OCI-LY1 (cell line): ENCODE results near the gene FYN.

Source experiments
- EZH2 ChIP-seq: fragments of 200-600 bp; sonication (generic), shearing (Covaris generic); IDR thresholded peaks from 2 replicates; pipeline ENCODE4 v1.8.0; 2017; ENCODE audit warnings: borderline replicate concordance, mixed run types, mild to moderate bottlenecking, antibody characterized with exemption, low read length, moderate library complexity, mixed read lengths
- TF ChIP-seq, protein P1 (sequence below): fragments of 200-600 bp; sonication (generic), shearing (Covaris generic); IDR thresholded peaks from 2 replicates; pipeline ENCODE4 v1.5.1; 2017; ENCODE audit warnings: mild to moderate bottlenecking, antibody characterized with exemption, low read length, moderate library complexity, mixed read lengths

DNA sequence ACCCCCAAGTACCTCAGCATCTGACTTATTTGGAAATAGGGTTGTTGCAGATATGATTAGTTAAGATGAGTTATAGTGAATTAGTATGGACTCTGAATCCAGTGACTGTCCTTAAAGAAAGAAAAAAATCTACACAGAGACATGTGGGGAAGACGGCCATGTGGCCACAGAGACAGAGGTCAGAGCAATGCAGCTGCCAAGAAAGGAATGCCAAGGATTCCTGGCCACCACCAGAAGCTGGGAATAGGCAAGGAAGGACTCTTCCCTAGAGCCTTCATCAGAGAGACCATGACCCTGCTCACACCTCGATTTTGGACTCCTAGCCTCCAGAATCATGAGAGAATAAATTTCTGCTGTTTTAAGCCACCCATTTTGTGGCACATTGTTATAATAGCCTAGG lies 81.8 kb downstream of the FYN start:
- TF ChIP-seq, protein P1, sequence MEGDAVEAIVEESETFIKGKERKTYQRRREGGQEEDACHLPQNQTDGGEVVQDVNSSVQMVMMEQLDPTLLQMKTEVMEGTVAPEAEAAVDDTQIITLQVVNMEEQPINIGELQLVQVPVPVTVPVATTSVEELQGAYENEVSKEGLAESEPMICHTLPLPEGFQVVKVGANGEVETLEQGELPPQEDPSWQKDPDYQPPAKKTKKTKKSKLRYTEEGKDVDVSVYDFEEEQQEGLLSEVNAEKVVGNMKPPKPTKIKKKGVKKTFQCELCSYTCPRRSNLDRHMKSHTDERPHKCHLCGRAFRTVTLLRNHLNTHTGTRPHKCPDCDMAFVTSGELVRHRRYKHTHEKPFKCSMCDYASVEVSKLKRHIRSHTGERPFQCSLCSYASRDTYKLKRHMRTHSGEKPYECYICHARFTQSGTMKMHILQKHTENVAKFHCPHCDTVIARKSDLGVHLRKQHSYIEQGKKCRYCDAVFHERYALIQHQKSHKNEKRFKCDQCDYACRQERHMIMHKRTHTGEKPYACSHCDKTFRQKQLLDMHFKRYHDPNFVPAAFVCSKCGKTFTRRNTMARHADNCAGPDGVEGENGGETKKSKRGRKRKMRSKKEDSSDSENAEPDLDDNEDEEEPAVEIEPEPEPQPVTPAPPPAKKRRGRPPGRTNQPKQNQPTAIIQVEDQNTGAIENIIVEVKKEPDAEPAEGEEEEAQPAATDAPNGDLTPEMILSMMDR = no peak
- no peak for TF ChIP-seq EZH2
